PFSK-1 (cell line): Measurements from ENCODE around the gene HIPK2.

ENCODE experiments used
- POLR2AphosphoS5 ChIP-seq: IDR thresholded peaks from 2 replicates; pipeline ENCODE4 v1.6.1; 2012; ENCODE audit warnings: low read depth, mild to moderate bottlenecking, control low read depth, low read length, moderate library complexity
- REST ChIP-seq, 2 experiments: IDR thresholded peaks; 2 replicates each; pipeline versions ENCODE4 v1.6.1 to v1.8.0; 2011 to 2012; ENCODE audit warnings: low read depth in 2 of 2, low read length in 2 of 2, control low read depth in 1 of 2, inconsistent platforms in 1 of 2, mild to moderate bottlenecking in 1 of 2, moderate library complexity in 1 of 2; ENCODE audit not compliant: insufficient read depth in 1 of 2
- SIN3A ChIP-seq: IDR thresholded peaks from 2 replicates; pipeline ENCODE4 v1.6.1; 2012; ENCODE audit warnings: mild to moderate bottlenecking, low read length, moderate library complexity, borderline replicate concordance; ENCODE audit not compliant: insufficient read depth
- TAF1 ChIP-seq: IDR thresholded peaks from 2 replicates; pipeline ENCODE4 v1.6.1; 2012; ENCODE audit warnings: low read length, control low read depth, borderline replicate concordance; ENCODE audit not compliant: insufficient read depth

- TF ChIP-seq POLR2AphosphoS5 (no peak), SIN3A (no peak), REST (IDR thresholded peaks at IDR 0.05; ENCODE audit: insufficient read depth in 1 of 2, low read depth in 2 of 2, low read length in 2 of 2) (no peak), TAF1 (no peak)
Observed at GRCh38 chr7:139758388-139758787, 19.4 kb downstream of the HIPK2 start.
